GM19351 (cell line): ENCODE data around the gene SON.
A peak's percentile ranks its signal among the peaks of the same experiment; 100 is the strongest.
"Not testable (repeated sequence)": the region's sequence is repeated elsewhere in the genome, so short reads cannot be mapped to it uniquely, and the experiment has no call there.

Source experiments
- ATAC-seq: cut with Tn5 transposase; IDR thresholded peaks from one replicate; pipeline ENCODE4 v1.9.1; 2021; ENCODE audit warnings: mild to moderate bottlenecking, moderate library complexity; ENCODE audit not compliant: unreplicated experiment

Gene SON

DNA sequence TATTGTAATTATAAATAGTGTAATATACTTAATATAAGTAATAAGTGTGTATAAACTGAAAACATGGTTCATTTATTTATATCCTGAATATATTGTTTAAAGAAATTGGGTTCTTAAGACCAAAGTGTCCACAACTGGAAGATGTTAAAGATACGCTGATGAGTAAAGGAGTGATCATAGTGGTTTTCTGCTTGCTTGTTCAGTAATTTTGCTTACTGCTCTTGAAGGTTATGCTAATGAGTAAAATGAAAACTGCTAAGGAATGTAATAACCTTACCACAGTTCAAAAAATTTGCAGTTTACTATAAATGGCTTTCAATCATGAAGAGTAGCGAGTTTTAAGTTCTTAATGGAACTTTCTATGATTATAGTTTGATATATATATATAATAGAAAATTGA lies 23.7 kb downstream of the SON start:
- ATAC-seq, result no peak

DNA sequence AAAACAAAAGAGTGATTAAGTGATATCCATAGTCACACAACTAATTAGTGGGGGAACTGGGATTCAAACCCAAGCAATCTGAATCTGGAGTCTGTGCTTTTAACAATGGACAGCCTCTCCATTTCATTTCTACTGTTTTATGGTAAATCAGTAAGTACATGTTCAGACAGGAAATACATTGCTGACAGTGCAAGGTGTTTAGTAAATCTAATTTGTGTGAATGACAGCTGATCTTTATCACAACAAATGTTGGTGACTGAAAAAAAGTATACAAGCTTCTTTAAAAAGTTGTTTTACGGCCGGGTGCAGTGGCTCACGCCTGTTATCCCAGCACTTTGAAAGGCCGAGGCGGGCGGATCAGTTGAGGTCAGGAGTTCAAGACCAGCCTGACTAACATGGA lies 25.1 kb downstream of the SON start:
- no peak for ATAC-seq

DNA sequence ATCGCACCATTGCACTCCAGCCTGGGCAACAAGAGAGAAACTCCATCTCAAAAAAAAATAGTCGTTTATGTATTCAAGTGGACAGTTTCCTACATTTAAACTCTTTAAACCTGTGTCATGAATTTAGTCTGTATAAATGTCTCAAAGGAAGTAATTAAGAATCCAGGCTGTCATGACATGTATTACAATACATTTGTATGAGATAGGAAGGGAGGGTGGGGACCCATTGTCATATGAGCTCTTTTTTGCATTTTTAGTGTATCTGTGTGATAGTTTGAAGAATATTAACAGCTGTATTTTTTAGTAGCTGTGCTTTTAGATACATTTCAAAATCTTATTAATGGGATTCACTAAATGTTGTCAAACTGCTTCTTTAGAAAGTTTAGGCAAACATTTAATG lies 25.6 kb downstream of the SON start:
- no peak for ATAC-seq

DNA sequence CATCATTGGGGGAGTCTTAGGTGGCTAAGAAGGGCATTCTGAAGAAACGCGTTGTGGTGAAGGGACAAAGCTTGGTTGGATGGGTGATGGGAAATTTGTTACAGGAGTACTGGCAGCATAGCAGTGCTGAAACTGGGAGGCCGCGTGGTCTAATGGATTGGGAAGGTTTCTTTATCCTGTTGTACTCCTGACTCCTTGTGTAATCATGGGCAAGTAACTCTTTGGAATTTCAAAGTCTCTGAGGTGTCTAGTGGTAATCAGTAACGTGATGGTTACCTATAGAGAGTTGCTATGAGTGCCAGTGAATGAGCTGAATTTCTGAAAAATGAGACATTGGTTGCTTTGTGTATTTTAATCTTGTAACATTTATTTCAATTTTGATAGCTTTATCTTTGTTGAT lies 27.2 kb downstream of the SON start:
- no peak for ATAC-seq

DNA sequence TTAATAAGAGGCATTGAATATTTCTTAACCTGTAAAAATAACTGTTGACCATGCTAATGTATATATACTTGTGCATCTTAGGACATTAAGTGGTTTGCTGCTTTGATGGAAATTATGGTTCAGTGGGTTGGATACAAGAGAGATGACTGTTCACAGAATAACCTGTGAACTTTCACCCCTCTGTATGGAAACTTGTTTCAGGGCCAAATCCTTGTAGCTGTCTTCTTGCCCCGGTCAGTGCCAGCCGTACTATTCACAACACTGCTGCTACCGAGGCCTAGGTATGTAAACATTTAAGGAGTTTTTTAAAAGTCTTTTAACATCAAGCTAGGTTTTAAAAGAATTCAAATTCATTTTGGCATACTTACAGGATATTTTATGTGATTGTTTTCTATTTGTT lies 29.5 kb downstream of the SON start:
- ATAC-seq, result no peak

DNA sequence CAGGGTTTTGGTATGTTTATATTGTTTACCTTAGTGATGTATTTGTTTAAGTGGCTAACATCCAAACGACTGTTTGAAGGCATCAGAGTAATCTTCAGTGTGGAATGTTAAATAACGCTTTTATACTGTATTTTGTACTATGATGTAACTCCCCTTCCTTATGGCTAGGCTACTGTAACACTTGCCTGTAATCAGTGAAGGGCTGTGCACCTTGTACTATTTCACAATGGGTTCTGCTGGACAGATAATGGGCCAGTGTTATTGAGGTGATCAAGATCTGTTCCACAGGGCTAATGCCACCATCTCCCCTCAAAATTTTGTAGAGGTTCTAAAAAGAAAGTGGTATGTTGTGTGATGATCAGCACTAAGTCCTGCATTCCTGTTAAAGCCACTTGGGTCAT lies 33.9 kb downstream of the SON start:
- not testable (repeated sequence) for ATAC-seq

DNA sequence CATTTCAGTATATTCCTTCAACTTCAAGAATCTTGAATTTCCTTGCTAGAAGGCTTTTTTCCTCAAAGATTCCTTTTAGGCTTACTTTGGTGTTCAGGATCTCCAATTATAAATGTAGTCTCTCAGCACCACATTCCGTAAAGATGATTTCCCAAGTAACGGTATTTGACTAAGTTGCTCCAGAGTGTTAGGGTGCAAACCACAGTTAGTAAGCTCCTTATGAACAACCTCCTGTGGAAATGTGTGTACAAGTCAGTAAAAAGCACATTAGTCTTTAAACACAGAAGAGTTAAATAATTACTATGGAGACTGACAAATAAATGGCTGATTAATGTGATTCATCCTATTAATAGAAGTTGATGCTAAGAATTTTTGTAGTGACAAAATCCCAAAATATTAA lies 35.4 kb downstream of the SON start:
- ATAC-seq, result no peak

DNA sequence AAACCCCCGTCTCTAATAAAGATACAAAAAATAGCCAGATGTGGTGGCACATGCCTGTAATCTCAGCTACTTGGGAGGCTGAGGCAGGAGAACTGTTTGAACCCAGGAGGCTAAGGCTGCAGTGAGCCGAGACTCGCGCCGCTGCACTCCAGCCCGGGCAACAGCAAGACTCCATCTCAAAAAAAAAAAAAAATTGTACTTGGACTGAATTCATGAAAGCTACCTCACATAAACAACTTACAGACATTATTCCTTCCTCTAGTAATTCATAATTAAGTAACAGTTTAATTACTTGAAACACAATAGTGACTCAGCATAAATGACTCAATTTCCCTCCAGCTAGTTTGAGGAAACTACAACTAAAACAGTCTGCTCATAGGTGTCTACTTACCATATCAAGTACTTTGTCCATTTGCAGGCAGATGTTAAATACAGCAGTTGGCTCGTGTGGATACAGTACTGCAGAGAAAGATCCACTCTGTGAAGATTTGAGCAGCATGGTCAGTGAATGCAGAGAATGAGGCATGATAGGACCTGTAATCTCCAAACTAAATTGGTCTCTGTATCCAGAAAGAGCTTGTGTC lies 36.2 kb downstream of the SON start:
- no peak for ATAC-seq

DNA sequence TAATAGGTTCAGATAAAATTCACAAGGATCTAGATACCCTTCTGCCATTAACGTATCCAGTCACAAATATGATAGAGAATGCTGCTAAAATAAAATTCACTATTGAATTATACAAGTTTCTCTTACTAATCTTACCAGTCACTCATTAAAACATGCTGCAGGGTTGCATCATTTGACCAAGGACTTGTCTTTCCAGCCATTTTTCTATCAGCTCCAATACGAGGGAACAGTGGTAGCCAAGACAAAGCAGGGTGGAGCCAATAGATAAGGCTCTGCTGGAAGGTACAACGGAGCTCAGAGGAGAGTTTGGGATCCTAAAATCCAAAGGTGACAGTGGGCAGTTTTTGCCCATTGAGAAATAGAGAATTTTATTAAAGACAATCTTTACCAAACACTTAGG lies 41.6 kb downstream of the SON start:
- no peak for ATAC-seq

DNA sequence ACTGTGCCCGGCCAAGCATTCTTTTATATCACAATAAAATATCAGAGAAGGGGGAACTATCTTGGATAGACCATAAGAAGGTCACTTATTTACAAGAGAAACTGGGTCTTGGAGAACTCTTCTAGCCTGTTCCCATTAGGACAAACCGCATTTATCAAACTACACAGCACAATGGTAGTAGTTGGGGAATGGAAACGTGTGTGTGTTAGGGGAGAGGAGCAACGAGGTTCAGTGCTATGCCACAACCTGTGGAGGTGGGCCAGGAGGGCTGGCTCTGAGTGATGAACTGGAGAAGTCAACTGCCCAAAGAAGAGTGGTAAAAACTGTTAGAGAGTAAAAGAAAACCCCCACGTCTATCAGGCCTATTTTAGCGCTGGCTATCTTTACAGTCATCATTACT lies 44.1 kb downstream of the SON start:
- ATAC-seq, result no peak

DNA sequence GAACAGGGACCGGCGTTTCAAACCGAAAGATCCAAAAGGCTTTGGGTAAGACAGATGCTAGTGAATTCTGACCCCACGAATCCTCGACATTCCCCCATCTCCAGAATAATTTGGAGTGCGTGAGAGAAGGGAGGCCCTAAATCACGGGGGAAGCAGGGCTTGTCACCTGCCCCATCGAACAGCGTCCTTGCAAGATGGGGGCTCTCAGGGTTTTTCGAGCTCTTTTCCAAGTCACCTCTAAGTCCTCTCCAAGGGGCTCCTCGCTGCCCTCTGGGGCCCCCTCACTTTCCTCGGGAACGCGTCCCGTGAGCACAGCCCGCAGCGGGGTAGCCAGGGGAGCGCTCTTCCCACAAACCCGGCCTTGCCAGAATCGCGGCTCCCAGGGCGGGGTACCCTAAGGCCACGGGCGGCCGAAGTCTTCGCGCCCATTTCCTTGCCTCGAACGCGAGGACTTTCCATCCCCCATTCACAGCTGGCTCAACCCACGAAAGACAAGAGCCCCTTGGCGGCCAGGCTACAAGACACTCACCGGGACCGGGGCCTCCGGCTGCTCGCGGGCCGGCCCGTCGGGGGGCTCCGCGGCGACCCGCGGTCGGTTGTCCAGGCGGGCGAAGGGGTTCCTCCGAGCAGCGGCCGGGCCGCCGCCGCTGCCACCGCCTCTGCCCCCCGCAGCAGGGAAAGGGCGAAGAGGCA lies 45.1 kb downstream of the SON start:
- ATAC-seq, result peak; percentile 47

DNA sequence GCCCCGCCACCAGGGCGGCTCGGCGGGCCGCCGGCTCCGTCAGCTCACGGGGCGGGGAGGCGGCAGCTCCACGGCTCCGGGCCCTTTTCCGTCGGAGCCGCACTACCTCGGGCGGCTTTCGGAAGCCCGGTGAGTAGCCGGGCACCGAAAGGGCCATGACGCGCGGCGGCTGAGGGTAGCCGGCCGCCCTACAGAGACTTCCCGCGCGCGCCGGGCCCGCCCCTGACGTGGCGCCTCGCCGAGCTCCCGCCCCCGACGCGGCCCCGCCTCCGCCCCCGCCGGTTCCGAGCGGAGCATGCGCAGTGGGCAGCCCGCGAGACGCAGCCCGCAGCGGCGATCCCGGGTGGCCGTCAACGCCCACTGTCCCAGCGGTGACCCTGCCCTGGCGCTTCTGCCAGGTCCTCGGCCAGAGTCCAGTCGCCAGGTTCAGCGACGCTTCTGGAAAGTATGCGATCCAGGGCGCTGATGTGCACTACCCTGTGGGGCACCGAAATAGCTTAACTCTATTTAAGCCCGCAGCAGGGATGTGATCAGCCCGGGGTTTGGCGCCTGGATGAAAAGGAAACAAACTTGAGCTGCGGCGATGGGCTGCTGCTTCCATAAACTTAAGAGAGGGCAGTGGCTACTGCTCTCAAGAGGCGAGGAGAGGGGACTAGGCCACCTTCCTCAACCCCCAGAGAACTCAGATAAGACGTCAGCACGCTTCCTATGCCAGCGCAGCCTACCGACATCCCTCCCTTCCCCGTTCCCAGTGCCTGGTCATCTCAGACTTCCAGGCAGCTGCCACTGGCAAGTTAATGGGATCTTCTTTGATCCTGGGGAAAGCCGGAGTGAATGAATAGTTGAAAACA lies 45.9 kb downstream of the SON start, which contains the start of gene DONSON:
DONSON (minus strand) TSS at position 200 of the 851 bp plus-strand sequence; CDS start at position 157, 43 bp downstream.
- ATAC-seq, result peak; percentile 79

DNA sequence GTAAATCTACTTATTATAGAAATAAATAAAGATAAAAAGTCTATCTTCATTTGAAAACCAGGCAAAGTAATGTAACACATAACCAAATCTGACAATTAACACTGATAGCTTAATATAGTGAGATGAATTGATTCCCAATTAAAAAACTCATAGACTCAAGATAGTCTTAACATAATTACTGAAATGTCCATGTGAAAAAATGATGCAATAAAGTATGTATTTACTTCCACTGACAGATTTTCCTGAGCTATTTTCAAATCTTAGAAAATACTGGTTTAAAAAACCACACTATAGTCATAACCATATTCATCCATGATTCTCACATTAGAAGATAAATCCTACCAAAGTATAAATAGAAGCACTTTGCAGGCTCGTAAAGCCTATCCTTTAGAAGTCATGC lies 55.2 kb downstream of the SON start:
- no peak for ATAC-seq

DNA sequence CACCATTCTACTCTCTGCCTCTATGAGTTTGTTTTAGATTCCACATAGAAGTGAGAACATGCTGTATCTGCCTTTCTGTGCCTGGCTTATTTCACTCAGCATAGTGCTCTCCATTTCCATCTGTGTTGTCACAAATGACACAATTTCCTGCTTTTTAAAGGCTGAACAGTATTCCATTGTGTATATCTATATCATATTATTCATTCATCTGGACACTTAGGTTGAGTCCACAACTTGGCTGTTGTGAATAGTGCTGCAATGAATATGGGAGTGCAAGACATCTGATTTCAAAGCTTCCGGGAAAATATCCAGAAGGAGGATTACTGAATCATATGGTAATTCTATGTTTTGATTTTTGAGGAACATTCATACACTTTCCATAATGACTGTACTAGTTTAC lies 65.7 kb downstream of the SON start:
- no peak for ATAC-seq

DNA sequence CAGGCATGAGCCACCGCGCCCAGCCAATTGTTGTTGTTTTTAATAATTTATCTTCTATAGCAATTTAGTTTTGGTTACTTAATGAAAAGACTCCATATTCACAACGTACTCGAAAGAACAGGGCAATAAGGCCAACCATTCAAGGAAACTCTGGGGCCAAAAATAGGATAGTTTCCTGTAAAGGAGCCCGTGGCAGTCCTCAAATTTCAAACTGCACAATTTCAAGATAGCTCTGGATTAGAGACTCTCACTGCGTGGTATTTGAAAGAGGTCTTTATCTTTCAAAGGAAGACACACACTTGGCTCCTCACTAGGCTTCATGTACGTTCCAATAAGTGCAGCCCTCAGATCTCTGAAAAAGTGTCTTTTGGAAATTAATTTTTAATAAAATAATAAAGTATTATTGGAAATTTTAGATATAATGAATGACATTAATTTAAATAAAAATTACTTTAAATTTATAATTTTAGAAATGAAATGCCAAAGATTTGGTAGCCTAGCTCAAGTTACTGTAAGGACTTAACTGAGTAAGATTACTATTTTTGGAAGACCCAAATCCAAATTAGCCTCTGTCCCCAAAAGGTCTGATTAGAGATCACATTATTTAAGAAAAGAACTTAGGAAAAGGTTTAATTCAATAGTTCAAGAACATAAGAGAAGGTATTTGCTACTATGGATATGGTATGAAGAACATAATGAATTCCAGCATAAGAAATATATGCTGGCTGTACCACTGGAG lies 68.3 kb downstream of the SON start:
- ATAC-seq, result no peak

DNA sequence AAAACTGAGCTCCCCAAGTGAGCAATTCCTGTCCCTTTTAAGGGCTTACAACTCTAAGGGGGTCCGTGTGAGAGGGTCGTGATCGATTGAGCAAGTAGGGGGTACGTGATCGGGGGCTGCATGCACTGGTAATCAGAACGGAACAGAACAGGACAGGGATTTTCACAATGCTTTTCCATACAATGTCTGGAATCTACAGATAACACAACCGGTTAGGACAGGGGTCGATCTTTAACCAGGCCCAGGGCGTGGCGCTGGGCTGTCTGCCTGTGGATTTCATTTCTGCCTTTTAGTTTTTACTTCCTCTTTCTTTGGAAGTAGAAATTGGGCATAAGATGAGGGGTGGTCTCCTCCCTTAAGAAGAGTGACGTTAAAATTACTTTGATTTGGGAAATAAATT lies 74.7 kb downstream of the SON start:
- ATAC-seq, result not testable (repeated sequence)

DNA sequence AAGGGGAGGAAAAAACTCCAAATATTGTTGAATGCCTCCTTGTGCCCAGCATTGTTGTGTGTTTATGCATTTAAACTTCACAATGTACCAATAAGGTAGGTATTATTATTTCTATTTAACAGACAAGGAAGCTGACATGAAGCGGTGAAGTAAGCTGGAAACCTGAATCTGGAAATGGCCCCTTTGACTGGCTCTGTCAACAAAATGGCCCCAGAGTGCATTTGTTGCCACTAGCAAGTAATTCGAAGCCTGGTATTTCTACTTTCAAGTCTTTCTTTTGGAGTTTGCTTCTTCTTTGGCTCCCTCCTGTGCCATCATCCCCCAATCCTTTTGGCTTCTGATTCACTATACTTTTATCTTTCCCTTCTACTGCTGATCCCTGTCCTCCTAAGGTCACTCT lies 75.6 kb downstream of the SON start:
- ATAC-seq, result no peak

DNA sequence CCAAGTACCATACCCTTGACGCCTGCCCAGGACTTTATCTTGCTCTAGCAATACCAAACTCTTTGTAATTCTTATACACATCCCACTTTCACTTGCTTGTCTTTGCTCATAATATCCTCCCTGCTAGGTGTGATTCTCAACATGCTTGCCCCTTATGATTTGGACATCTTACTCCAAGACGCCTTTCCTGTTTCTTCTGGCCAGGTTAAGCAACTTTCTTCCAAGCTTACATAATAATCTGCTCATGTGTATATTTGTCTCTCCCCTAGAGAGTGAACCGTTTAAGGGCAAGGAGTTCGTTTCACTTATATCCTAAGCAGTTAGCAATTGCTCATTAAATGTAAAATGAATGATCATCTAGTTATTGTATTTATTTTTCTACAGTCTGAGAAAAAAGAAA lies 76.9 kb downstream of the SON start:
- no peak for ATAC-seq

DNA sequence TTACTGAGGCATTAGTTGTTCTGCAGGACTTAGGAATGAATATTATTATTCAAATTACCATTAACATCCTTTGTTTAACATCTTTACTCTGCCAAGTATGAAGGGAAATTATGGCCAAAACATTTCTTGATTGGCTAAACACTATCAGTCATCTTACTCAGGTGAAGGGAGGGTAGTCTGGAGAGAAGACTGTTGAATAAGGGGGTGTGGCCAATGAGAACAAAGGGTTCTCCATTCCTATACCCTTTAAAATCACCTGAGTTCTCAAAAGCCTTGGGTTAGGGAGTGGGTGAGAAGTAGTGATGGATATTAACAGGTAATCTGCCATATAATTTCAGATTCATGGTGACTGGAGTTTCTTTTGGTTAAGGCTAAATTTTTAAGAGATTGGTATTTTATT lies 79.4 kb downstream of the SON start:
- ATAC-seq, result no peak

DNA sequence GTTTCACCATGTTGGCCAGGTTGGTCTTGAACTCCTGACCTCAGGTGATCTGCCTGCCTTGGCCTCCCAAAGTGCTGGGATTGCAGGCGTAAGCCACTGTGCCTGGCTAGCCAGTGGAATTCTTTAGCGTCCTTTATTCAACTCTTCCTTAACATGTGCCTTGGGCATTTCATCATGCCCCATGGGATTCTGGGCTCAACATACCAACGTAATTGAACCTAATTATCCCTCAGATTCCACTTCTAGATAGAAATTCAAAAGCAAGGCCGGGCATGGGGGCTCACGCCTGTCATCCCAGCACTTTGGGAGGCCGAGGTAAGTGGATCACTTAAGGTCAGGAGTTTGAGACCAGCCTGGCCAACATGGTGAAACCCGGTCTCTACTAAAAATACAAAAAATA lies 83.3 kb downstream of the SON start:
- not testable (repeated sequence) for ATAC-seq
